Stimulated activated naive CD4-positive, alpha-beta T cell (primary cell): ENCODE measurements around the gene STN1.
"Not testable (repeated sequence)": the region's sequence is repeated elsewhere in the genome, so short reads cannot be mapped to it uniquely, and the experiment has no call there.

Source experiments
- DNase-seq, 6 experiments: peaks; one replicate each; lab custom pipeline; 2025; lab: John Stamatoyannopoulos, UW

The STN1 gene

DNA sequence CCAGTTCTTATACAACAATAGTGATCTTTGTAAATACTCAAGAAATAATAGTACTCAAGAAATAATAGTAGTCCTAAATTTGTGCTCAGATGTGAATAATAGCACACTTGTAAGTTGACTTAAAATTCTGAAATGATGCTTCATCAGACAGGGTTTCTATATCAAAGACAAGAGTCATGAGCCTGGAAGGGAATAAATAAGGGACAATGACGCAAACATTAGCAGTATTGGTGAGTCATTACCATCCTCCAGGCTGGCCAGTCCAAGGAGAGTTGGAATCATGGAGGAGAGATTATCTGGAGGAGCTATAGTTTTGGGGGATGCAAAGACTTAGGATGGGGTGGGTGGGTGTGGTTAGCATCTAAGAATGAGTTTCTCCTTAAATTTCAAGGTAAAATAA, 56.5 kb downstream of the STN1 start:
- DNase-seq, result no peak

DNA sequence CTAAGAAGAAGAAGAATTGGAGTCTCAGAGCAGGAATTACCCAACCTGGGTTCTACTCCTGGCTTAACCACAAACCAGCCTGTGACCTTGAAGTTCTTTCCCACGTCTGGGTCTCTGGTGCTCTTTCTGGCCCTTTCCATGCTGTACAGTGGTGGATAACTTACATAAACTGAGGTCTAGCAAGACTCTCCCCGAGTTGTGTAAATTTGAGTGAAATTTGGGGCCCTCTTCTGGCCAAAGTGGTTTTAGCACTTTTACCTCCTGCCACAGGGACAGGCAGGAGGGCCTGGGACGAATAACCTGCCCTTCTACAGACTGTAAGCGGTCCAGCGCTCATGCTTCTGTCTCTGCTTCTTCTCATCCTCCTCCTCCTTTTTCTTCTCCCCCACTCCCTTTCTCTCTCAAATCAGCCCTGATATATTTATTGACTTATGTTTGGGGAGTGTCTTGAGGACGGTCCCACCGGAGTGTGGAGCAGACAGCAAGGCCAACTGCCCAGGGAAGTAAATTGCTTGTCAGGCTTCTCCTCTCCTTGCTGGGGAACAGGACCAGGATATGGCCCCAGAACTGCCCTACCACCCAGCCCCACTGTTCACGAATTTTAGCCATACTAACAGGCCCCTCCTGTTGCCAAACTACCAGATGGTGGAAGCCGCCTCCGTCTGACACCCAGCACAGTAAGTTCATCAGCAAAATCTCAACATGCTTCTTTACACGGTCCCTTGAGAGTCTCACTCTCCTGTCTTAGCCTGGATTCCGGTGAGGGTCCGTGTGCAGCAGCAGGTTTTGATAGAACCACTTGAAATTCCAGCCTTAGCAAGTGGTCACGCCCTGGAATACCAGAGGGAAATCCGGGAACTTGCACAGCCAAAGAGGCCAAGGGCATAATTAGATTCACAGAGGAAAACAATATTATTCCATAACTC, 58.6 kb downstream of the STN1 start:
- DNase-seq, result peak; percentile 9 to 64 (median 30)

GRCh38 chr10:103858360-103858759, 59.6 kb downstream of the STN1 start:
- no peak for DNase-seq

- DNase-seq, result no peak
These were observed 61.2 kb downstream of the STN1 start for GRCh38 chr10:103856797-103857170.

GRCh38 chr10:103855852-103856796, 61.9 kb downstream of the STN1 start:
- no peak for DNase-seq

DNA sequence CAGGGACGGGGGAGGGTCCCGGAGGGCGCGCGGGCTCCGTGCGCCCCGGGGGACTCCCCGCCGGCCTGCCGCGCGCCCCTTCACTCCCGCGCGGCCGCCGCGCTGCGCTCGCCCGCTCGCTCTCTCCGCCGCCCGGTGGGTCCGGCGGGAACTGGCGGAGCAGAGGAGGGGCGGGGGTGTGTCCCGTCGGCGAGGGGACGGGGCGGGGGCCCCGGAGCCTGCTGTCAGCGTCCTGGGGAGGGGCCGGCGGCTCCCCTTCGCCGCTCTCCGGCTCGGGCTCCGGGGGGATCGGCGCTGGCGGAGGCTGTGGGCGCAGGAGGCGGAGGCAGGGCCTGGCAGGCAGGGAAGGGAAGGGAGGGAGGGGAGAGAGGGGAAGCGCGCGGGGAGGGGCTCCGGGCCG, 62.6 kb downstream of the STN1 start, which contains the start of gene SH3PXD2A:
Gene SH3PXD2A, minus strand, starts transcription at position 153 of the 400 bp plus-strand sequence. CDS start 310 bp downstream, outside the sequence.
- peak in 2 of 6 experiments; percentile 9 to 12 for DNase-seq

DNA sequence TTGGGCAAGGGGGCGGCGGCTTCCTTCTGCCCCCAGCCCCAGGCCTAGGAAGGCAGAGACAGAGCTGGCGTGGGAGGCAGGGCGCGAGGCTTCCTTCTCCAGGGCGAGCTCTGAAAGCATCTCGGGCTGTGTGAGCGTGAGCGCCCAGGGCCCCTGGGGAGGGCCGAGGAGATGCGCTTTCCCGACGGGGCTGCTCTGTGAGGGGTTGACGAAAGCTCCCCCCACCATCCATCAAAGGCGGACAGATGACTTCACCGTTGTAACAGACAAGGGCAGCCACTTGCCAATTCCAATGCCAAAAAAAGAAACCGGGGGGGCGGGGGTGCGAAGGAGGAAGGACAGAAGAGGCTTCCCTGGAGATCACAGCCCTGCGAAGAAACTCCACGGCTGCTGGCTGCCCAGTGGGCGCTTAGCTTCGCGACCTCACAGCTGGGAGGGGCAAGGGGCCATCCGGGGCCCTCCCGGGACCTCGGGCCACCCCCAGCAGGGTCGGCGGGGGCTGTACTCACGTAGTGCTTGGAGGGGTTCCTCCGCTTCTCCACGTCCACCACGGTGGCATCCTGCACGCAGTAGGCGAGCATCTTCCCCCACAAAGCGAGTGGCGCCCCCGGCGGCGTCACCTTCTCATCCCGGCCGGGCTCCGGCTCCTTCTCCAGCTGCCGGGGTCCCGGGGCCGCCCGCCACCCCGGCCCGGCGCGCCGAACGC, 63.1 kb downstream of the STN1 start:
- DNase-seq, result peak in 1 of 6 experiments; percentile 19

DNA sequence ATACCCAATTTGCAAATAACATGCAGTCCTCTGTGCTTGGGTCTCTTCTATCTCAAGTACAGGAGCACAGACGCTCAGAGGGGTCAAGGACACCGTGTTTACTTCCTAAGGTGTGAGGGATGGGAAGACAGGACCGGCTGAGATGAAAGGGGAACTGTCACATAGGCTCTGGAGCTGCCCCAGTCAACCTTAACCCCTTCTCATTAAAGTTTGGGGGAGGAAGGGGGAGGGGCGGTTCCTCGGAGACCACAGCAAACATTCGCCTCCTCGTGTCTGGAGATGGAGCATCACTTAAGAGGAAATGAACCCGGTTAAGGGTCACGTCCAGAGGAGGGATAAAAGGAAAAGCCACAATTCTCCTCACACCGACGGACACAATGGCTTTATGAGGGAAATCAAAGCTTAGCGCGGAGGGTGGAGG, 63.7 kb downstream of the STN1 start:
- DNase-seq, result no peak

- DNase-seq, result no peak
These were observed 64.3 kb downstream of the STN1 start for GRCh38 chr10:103853428-103854264.

DNA sequence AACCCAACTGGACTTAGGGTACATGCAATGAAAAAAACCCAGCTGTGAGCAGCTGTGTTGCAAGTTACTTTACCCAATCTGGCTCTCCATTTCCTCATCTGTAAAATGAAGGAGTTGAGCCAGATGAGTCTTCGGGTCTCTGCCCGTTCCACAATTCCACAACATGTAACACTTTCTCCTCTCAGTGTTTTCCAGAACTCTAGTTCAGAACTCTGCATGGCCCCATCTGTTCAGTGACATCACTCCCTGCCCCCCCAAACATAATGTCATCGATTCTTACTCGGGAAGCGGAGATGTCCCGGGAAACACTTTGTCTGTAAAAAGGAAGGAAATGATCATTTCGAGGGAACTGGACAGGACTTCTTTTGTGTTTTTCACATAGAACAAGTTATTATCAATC, 65.1 kb downstream of the STN1 start:
- DNase-seq, result no peak

- DNase-seq, result no peak
These were observed 65.7 kb downstream of the STN1 start for GRCh38 chr10:103852189-103852711.

DNA sequence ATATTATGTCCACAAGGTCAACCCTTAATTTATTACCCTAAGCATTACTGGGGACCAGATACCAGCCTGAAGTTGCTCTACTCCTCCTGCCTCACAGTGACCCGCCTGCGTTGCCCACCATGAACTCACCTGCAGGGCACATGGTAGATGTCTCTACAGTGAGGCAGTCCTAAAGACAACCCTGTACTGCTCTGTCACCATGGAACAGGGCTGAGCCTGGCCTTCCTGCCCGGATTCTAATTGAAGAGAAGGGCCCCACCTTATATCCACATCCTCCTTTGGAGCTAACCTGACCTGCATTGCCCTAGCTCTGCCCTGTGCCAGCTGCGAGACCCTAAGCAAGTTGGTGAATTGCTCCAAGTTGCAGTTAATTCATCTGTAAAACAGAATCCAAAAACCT, 66.7 kb downstream of the STN1 start:
- no peak for DNase-seq

DNA sequence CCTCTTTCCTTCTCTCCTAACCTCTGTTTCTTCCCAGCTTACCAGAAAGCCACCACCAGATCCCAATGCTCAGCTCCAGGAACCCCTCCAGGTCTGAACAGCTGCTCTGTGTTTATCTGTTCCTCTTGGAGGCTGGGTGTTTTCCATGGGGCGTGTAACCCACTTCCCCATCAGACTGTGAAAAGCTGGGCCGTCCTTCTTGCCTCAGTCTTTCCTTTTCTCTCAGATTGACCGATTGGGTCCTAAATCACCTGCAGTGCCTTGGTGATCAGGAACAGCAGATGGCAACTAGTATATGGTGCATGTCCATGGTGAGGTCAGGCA, 67.5 kb downstream of the STN1 start:
- DNase-seq, result no peak

DNA sequence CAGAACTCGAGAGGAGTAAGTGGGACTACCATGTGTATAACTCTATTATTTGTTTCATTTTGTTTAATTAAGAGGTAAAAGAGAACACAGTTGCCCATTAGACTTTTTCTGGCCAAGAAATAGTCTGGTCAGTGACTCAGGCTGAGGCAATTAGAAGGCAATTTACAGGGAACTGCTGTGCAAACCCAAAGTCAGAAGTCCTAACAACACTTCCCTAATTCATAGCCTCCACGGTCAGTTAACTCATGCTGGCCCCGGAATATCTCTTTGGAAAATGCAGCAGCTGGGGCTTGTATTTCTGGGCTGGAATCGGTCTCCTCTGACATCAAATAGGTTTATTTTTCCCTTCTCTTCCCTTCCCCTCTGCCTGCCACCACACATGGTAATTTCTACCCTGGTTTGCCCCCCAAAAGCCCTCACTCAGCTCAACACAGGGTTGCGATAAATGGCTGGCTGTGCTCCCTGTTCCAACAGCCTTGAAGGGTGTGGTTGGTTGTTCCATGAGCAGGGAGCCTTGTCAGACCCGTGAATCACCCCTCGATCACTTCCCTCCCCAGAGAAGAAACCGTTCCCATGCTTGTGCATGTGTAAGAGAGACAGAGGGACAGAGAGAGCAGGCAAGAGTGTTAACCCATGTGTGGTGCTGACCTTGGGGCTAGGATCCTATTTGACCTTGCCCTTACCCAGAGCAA, 68.0 kb downstream of the STN1 start:
- no peak for DNase-seq

DNA sequence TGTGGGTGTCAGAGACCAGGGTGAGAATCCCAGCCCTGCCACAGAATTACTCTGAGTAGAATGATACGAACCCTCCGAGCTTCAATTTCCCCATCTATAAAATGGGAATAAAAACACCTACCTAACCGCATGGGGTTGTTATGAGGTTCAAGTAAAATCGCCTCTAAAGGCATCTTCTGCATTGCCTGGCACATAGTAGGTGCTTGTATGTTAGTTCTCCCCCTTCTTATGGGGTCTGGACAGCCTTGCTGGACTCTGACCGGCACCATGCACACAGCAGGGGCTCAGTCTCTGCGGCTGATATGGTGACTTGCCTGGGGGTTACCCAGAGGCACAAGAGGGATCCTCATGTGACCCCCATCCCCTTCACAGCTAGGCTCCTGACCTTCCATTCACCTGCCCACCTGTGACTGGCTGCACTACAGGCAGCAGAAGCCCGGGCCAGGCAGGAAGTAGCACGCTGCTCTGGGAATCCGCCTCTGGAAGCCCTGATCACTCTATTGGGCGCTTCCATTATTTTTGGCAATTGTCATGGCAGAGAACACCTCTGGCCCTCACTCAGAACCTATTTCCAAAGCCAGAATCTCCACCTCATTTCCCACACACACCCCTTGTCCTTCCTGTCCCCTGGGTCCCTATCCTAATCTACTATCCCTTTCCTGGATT, 68.6 kb downstream of the STN1 start:
- no peak for DNase-seq

GRCh38 chr10:103847909-103848468, 70.0 kb downstream of the STN1 start:
- DNase-seq, result no peak

GRCh38 chr10:103847346-103847745, 70.6 kb downstream of the STN1 start:
- no peak for DNase-seq

DNA sequence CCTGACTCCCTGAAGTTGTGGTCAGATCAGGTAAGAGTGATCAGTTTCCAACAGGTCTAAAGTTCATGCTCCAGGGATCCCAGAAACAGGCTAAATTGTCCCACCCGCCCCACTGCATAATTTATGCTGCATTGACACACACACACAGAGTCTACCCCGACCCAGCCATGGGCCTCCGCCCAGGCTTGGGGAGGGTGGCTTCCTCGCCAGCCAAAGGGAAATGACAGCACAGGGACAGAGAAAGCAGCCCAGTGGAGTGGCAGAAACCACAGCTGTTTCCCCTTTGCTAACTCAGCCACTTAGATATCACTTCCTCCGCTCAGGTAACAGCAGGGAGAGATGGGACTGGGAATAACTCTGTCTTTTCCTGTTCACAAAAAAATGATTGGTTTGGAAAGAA, 72.0 kb downstream of the STN1 start:
- DNase-seq, result peak in 4 of 6 experiments; percentile 3 to 49 (median 26)

DNA sequence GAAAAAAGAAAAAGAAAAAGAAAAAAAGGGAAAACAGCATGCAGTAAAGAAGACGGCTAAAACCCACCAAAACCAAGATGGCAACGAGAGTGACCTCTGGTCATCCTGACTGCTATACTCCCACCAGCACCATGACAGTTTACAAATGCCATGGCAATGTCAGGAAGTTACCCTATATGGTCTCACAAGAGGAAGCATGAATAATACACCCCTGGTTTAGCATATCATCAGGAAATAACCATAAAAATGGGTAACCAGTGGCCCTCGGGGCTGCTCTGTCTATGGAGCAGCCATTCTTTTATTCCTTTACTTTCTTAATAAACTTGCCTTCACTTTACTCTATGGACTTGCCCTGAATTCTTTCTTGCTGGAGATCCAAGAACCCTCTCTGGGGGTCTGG, 72.6 kb downstream of the STN1 start:
- DNase-seq, result not testable (repeated sequence)
